CD4-positive, alpha-beta T cell treated with Interleukin-6 for 4 hours (primary cell): ENCODE data around the gene TSKU.
"Not testable (repeated sequence)": the region's sequence is repeated elsewhere in the genome, so short reads cannot be mapped to it uniquely, and the experiment has no call there.

Experiments
- DNase-seq: peaks from one replicate; pipeline ENCODE4 v3.0.0-alpha.2; 2020; ENCODE audit warnings: mixed read lengths

TSKU gene

DNA sequence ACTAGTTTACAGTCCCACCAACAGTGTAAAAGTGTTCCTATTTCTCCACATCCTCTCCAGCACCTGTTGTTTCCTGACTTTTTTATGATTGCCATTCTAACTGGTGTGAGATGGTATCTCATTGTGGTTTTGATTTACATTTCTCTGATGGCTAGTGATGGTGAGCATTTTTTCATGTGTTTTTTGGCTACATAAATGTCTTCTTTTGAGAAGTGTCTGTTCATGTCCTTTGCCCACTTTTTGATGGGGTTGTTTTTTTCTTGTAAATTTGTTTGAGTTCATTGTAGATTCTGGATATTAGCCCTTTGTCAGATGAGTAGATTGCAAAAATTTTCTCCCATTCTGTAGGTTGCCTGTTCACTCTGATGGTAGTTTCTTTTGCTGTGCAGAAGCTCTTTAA lies 43.8 kb downstream of the TSKU start:
- DNase-seq = not testable (repeated sequence)

DNA sequence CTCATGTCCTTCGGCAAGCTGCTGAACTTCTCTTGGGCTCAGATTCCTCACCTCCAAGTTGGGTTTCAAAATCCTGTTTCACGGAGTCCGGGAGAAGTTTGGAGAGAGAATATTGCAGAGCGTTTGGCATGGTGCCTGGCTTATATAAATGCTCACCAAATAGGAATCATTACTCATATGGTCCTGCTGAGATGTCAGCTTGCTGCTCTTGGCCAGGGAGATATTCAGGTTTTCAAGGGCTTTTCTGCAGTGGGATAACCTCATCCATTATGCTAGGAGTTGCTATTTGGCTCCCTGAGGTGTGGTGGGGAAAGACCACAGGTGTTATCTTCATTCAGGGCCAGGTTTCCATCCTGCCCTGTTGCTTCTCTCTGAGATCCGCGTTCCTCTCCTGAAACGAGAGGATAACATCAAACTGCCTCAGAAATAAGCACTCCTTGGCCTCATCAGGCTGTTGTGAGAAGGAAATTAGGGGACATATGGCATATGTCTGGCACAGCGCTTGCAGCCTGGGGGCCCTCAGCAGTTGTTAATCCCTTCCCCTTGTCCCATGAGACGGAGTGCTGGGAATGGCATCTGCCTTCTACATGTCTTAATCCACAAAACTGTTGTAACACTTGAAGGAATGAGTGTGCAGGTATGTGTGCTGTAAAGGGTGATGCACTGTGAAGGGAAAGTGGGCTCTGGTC lies 47.6 kb downstream of the TSKU start:
- no peak for DNase-seq

DNA sequence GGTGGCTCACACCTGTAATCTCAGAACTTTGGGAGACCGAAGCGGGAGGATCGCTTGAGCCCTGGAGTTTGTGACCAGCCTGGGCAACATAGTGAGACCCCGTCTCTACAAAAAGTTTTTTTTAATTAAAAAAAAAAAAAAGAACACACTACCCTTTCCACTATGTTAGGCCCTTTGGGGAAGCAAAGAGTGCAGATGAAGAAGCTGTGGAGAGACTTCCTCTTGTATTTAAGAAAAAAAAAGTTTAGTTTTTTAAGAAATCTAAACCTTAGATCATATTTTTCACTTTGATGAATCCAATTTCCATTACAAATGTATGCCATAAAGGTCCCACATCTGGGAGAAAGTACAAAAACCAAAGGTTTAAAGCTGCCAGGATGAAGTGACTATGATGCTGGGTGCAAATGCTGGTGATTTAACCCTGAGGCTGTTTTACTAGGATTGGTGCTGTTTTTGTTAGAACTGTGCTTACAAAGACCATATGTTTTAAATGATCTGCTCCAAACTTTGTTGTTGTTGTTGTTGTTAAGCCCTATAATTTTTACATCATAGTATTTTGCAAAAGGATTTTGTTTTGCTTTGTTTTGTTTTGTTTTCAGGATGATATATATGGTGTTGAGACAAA lies 48.6 kb downstream of the TSKU start:
- no peak for DNase-seq

DNA sequence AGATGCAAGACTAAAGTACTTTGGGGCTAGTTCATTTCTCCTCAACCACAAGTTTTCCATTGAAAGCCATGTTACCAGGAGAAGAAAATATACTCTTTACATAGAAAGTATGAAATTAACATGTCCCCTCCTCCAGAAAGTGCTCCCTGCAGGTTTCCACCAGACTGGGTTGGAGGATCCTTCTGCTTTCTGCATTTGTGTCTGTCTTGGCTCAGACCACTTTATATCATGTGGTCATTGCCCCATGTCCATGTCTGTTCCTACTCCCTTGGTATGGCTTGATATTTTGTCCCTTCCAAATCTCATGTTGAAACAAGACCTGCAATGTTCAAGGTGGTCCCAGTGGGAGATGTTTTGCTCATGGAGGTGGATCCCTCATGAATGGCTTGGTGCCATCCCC lies 49.2 kb downstream of the TSKU start:
- no peak for DNase-seq

DNA sequence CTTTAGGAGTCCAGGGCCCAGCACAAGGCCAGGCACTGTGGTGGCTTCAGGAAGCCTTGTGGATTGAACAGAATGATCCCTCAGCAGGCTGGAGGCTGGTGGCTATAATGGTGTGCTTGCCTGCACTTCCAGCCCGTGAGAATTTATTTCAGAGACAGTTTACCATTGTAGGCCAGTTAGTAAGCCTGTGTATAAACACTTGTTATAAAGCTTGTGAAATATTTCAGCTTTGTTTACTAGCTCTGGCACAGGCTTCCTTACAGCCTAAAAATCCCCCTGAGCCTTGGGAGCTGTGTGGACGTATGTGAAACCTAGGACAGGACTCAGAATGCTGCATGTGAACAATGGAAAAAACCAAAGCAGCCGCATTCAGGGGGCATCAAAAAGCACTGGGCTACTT lies 51.0 kb downstream of the TSKU start:
- no peak for DNase-seq

DNA sequence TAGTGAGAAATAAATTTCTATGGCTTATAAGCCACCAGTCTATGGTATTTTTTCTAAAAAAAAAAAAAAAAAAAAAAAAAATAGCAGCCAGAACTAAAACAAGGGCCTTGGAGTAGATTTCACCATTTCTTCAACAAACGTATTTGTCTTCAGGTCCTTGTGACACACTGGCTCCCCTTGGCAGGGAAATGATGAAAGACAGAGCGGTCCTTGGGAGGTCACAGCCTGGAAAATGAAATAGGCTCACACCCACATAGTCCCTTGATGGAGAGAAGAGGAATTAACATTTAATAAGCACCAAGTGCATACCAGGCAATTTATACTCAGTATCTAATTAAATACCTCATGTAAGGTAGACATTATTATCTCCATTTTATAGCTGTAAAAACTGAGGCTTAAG lies 51.9 kb downstream of the TSKU start:
- DNase-seq = no peak

DNA sequence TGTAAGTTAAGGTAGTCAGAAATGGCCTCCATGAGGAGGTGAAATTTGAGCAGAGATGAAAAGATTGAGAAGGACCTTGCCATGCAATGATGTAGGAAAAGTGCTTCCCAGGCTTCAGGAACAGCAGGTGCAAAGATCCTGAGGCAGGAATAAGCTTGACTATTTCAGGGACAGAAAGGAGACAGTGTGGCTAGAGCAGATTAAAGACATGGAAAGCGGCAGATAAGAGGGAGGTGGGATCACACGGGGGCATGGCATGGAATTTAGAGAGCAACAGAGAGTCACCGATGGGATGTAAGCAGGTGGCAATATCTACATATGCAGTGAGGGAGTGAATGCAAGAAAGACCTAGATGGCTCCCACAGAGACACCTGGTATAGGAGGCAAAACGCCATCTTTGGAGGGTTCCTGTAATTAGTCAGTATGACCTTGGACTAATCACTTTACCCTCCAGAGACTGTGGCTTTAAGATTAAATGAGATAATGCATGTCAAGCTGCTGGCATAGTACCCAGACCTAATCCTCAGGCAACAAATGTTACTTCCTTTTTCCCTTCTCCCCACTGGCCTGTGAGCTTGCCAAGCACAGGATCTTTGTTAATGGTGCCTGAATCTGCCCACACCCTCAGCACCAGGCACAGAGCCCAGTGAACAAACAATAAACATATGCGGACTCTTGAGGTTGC lies 52.9 kb downstream of the TSKU start:
- no peak for DNase-seq

DNA sequence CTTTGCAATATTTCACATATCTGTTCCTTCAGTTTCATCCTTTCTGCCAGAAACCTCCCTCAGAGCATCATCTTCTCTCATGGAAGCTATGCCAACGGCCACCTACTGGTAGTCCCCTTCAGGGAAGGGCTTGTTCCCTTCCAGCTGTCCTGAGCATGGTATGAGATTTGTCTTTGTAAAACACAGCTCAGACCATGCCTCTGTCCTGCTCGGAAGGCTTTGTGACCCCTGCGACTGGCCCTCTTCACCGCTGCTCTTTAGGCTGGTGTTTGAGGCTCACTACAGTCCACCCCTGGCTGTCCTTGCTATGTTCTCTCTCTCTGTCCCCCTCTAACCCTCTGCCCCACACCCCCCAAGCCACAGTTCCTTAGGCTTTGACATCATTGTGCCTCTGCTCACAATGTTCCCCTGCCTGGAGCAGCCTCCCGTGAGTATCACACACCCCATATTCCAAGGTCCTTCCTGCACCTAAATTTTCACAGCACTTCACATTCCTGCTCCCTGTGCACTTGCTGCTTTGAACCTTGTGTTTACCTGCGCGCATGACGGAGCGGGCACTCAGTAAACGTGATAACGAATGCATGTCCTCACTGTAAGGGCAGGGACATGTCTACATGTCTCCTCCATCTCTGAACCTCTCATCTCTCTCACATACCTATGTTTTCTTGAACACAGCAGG lies 53.6 kb downstream of the TSKU start:
- DNase-seq = no peak

DNA sequence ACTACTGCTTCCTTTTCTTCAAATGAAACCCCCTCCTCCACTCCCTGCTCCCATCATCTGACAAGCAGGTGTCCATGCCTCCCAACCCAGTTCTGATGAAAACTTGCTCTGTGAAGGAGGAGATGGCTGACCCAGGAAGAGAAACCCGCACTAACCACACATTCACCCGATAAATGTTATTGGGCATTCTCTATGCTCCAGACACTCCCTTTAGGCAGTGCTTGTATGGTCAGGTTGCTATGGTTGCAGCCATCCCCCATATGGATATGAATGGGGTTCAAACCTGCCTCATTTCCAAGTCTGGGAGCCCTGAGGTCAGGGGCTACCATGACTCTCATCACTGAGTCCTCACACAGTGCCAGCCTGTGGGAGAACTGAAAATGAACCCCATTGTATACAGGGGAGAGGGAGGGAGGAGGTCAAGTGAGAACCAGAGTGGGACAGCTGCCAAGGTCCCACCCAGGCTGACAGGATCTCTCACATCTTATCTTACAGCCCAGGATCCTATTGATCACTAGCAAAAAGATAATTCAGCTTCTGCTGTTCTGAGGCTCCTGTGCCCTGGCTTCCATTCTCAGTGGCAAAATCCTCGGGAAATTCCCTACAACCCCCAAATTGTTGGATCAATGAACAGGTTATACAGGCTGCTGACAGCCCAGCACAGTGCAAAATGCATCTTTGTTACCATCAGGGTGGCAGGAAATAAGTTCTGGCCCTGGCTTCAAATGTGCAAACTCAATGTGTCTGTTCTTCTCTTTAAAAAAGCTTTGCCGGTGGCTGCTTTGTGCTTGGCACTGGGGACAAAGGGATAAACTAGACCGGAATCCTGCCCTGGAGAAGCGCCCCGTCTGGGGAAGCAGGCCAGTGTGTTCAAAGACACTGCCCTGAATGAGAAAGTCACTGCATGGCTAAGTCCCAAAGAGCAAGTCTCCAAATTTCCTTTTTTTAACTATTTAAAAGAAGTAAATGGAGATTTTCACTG lies 54.8 kb downstream of the TSKU start:
- no peak for DNase-seq

DNA sequence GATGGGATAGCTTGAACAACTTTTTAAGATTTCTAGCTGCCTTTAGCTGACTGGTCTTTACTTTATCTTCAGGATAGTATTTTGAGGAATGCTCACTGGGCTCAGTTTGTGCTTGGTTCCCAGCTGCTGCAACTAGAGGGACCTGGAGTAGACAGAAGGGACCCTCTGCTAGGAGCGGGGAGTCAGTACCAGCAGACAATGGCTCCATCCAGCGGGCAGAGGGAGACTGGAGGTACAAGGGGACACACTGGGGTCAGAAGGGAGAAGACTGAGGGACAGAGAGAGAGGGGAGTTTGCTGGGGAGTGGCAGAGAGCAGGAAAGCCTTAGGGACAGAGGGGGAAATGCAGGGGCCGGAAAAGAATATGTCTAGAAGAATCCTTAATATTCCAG lies 55.5 kb downstream of the TSKU start:
- no peak for DNase-seq

DNA sequence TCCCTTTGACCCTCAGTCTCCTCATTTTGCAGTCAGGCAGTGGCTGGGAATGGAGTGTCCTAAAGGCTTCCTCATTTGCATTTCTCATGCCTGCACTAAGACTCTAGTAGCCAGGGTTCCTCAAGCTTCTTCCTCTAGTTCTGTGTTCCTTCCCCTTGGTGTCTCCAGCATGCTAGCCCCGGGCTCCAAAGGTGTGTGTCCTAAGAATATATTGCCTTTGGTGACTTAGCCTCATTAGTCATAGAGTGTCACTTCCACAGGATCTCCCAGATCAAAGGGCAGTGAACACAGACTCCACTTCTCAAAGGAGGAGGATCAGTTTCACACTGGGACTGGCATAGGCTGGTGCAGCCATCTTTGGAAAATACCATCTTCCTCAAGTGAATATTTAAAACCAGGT lies 56.2 kb downstream of the TSKU start:
- no peak for DNase-seq

DNA sequence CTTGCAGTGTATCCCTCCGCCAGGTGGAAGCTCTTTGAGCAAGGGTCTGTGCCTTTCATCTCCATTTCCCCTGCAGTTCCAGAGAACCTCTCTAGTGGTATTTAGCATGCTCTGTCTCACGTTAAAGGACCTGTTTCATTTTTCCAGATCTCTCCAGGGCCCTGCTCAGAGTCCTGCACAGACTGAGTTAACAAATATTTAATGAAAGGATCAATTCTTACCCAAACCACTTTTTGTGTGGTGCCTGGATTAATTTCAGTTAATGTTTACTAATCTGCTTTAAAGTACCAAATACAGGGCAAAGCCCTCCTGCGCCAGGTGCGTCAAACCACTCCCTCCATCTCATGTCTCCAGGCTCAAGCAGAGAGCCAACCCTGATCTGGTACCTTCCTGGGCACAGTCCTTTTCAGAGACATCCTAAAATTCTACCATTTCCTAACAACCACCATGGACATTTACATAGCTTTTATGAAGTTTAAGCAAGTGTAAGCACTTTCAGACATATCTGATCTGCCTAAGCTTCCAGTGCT lies 58.8 kb downstream of the TSKU start:
- no peak for DNase-seq

DNA sequence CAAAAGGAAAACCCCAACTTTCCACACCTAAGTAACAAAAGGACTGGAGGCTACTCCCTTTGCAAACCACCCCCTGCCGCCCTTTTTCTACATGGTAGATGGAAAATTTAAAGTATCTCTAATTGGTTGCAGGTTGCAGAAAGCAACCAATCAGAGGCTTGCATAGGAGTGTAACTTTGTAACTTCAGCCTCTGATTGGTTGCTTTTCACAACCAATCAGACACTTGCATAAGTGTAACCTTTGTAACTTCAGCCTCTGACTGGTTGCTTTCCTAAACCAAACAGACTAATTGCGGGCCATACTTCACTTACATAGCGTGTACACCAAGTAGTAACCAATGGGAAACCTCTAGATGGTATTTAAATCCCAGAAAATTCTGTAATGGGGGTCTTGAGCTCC lies 60.8 kb downstream of the TSKU start:
- DNase-seq = no peak

DNA sequence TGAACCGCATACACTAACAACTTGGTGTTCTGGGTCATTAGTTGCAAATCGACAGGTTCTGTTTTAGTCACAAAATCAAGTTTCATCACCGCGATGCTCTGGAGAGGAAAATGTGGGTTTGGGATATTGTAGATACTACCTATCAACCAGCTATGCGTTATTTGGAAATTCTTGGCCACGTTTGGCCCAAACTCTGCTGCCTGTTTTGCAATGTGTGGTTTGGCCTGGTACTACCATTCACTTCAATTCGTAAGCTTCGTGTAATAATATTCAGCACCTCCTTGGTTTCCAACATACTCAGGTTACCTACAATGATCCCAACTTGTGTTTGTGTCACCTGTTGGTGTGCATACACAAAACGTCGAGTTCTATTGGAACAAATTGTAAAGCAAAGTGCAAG lies 61.4 kb downstream of the TSKU start:
- DNase-seq = no peak

DNA sequence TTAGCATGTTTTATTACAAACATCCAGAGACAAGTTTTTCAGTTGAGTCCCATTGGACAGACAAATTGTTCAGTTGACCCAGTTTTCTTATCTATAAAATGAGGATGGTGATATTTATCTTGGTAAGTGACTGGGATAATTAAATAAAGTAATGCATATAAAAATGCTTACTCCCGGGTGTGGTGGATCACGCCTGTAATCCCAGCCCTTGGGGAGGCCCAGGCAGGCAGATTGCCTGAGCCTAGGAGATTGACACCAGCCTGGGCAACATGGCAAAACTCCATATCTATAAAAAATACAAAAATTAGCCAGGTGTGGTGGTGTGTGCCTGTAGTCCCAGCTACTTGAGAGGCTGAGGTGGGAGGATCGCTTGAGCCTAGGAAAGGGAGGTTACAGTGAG lies 61.9 kb downstream of the TSKU start:
- DNase-seq = no peak

DNA sequence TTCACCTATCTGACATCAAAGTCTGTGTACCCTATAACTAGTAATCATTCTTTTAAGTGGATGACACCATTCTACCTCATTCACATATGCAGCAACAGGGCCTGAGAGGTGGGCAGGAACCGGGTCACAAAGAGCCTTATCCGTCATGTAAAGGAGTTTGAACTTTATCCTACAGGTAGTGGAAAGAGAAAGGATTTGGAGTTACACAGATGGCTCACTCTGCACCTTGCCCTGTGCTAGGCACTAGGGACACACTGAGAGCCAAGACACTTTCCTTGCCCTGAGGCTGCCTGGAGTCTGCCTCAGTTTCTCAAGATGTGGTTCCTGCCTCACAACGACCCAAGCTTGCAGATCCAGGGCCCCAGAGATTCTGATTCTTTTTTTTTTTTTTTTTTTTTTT lies 63.3 kb downstream of the TSKU start:
- no peak for DNase-seq
